OCI-LY1 (cell line): ENCODE measurements around the gene PEX10.

Source experiments
- EZH2 ChIP-seq: fragments of 200-600 bp; sonication (generic), shearing (Covaris generic); IDR thresholded peaks from 2 replicates; pipeline ENCODE4 v1.8.0; 2017; ENCODE audit warnings: borderline replicate concordance, mixed run types, mild to moderate bottlenecking, antibody characterized with exemption, low read length, moderate library complexity, mixed read lengths
- TF ChIP-seq, protein P1 (sequence below): fragments of 200-600 bp; sonication (generic), shearing (Covaris generic); IDR thresholded peaks from 2 replicates; pipeline ENCODE4 v1.5.1; 2017; ENCODE audit warnings: mild to moderate bottlenecking, antibody characterized with exemption, low read length, moderate library complexity, mixed read lengths

DNA sequence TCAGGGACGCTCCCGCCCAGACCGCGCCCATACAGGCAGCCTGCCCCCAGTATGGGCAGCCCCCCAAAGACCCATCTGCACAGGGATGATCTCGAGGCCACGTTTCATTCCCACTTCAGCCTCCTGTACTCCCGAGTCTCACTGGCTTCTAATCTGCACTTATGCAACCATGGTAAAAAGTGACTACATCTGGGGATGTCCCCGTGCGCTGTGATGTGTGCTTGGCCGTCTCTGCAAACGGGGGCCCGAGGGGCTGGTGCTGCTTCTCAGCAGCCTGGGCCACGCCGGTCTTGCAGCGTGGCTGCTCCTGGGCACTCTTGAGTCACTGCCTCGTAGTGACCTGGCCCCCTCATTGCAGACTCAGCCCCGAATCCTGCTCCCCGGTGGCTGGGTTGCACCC is 46.3 kb upstream of the PEX10 start:
- TF ChIP-seq, protein P1, sequence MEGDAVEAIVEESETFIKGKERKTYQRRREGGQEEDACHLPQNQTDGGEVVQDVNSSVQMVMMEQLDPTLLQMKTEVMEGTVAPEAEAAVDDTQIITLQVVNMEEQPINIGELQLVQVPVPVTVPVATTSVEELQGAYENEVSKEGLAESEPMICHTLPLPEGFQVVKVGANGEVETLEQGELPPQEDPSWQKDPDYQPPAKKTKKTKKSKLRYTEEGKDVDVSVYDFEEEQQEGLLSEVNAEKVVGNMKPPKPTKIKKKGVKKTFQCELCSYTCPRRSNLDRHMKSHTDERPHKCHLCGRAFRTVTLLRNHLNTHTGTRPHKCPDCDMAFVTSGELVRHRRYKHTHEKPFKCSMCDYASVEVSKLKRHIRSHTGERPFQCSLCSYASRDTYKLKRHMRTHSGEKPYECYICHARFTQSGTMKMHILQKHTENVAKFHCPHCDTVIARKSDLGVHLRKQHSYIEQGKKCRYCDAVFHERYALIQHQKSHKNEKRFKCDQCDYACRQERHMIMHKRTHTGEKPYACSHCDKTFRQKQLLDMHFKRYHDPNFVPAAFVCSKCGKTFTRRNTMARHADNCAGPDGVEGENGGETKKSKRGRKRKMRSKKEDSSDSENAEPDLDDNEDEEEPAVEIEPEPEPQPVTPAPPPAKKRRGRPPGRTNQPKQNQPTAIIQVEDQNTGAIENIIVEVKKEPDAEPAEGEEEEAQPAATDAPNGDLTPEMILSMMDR = no peak
- TF ChIP-seq EZH2 = no peak
